ENCODE measurements around the gene LDLRAD2.

GRCh38 chr1:21847223-21848205, 35.4 kb downstream of the LDLRAD2 start:
- TF ChIP-seq RAD21 (IDR thresholded peaks at IDR 0.05; ENCODE audit: low read length) (no peak), ELK1 (IDR thresholded peaks at IDR 0.05; ENCODE audit: borderline replicate concordance, low read depth, low read length) (no peak), BHLHE40 (IDR thresholded peaks at IDR 0.05; ENCODE audit: low read depth, low read length) (no peak), POLR2A (IDR thresholded peaks at IDR 0.05; ENCODE audit: low read depth, low read length) (no peak), NFE2L2 (IDR thresholded peaks at IDR 0.05; ENCODE audit: low read depth, low read length) (no peak), RFX5 (IDR thresholded peaks at IDR 0.05; ENCODE audit: low read depth, low read length) (no peak), SMC3 (IDR thresholded peaks at IDR 0.05; ENCODE audit: low read depth, low read length) (no peak), MXI1 (IDR thresholded peaks at IDR 0.05; ENCODE audit: borderline replicate concordance, low read depth, low read length) (no peak), MAFK (IDR thresholded peaks at IDR 0.05; ENCODE audit: low read depth, low read length) (no peak)
- TF ChIP-seq, protein P1, sequence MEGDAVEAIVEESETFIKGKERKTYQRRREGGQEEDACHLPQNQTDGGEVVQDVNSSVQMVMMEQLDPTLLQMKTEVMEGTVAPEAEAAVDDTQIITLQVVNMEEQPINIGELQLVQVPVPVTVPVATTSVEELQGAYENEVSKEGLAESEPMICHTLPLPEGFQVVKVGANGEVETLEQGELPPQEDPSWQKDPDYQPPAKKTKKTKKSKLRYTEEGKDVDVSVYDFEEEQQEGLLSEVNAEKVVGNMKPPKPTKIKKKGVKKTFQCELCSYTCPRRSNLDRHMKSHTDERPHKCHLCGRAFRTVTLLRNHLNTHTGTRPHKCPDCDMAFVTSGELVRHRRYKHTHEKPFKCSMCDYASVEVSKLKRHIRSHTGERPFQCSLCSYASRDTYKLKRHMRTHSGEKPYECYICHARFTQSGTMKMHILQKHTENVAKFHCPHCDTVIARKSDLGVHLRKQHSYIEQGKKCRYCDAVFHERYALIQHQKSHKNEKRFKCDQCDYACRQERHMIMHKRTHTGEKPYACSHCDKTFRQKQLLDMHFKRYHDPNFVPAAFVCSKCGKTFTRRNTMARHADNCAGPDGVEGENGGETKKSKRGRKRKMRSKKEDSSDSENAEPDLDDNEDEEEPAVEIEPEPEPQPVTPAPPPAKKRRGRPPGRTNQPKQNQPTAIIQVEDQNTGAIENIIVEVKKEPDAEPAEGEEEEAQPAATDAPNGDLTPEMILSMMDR (conservative IDR thresholded peaks at IDR 0.05; ENCODE audit: low read depth, low read length): no peak

Measured in IMR-90 (cell line).